Activated CD8-positive, alpha-beta T cell treated with anti-CD3 and anti-CD28 coated beads for 36 hours (primary cell): ENCODE data around the gene RRAD. TPM values are rescaled to one million over a fixed set of nuclear protein-coding genes. Genes with fewer than 3 reads are reported as not detected.
A peak's percentile ranks its signal among the peaks of the same experiment; 100 is the strongest.
"Not testable (repeated sequence)": the region's sequence is repeated elsewhere in the genome, so short reads cannot be mapped to it uniquely, and the experiment has no call there.

Experiments
- ATAC-seq: fragments of 200-7000 bp; cut with Tn5 transposase; one replicate; pipeline ENCODE4 v1.10.0; 2021; ENCODE audit warnings: mild to moderate bottlenecking, moderate library complexity
- CTCF ChIA-PET: fragments of 350-600 bp; sonication (Branson Sonifier 250); formaldehyde crosslinking; loops from one replicate; lab custom pipeline; 2021; ENCODE audit warnings: antibody characterized with exemption; lab: Charles Lee
- POLR2A ChIA-PET: fragments of 350-600 bp; sonication (Branson Sonifier 250); formaldehyde crosslinking; loops from one replicate; lab custom pipeline; 2021; ENCODE audit warnings: antibody characterized with exemption; lab: Charles Lee
- DNase-seq: peaks from one replicate; pipeline ENCODE4 v3.0.0-alpha.2; 2020
- H3K27ac Mint-ChIP-seq: one replicate; pipeline ENCODE4 v1.8.0; 2021; ENCODE audit warnings: mild to moderate bottlenecking, mixed read lengths
- H3K27me3 Mint-ChIP-seq: one replicate; pipeline ENCODE4 v1.8.0; 2021; ENCODE audit warnings: mixed read lengths
- H3K36me3 Mint-ChIP-seq: one replicate; pipeline ENCODE4 v1.8.0; 2021; ENCODE audit warnings: low read depth, mixed read lengths
- H3K4me1 Mint-ChIP-seq: one replicate; pipeline ENCODE4 v1.8.0; 2021; ENCODE audit warnings: low read depth, mixed read lengths
- H3K4me3 Mint-ChIP-seq: one replicate; pipeline ENCODE4 v1.8.0; 2021; ENCODE audit warnings: mild to moderate bottlenecking, moderate library complexity, mixed read lengths
- H3K9me3 Mint-ChIP-seq: one replicate; pipeline ENCODE4 v1.8.0; 2021; ENCODE audit warnings: mixed read lengths
- CTCF ChIP-seq: fragments of 200-600 bp; IDR thresholded peaks from one replicate; pipeline ENCODE4 v1.8.0; 2022; ENCODE audit warnings: antibody characterized with exemption, mild to moderate bottlenecking
- intact Hi-C: fragments of 100-400 bp; cut with micrococcal nuclease; formaldehyde crosslinking; loops from one replicate; pipeline ENCODE4 v1.10.0; 2022
- total RNA-seq, 2 experiments: library from RNA; stranded (reverse); gene quantifications; one replicate each; pipeline ENCODE4 v1.2.3, GENCODE V29; 2021

The RRAD gene
- total RNA-seq, 2 experiments from 2014 or later: 0.61 to 1.1 TPM

DNA sequence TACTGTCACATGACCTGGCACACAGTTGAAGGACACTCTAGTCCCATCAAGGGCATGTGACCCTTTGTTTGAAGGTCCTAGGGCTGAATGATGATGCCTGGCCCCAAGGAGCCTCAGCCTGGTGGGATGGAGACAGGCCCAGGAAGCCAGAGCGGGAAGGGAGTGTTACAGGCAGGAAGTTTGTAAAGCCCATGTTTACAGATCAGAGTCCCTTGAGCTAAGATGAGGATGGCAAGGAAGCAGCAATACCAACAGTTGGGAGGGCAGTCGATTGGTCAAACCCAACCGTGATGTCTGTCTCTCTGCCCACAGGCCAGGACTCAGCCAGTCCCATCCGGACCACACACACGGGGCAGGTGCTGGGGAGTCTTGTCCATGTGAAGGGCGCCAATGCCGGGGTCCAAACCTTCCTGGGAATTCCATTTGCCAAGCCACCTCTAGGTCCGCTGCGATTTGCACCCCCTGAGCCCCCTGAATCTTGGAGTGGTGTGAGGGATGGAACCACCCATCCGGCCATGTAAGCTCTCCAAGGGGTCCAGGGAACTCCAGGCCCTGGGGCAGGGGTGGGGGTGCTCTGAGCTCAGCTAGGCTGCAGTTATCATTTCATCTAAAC lies 12.5 kb upstream of the RRAD start:
- POLR2A ChIA-PET: interaction anchor here (0.6 kb wide), 1 partner anchor 355 kb away, joined by 3 read pairs; no protein-coding TSS in a partner anchor
- CTCF ChIA-PET: interaction anchor here (1.5 to 1.9 kb wide), 2 partner anchors 9 to 10 kb away, joined by 4 to 6 read pairs; no protein-coding TSS in a partner anchor
- ATAC-seq (no peak), DNase-seq (no peak)
- H3K36me3 Mint-ChIP-seq: peaks cover 46% of the 10 kb centered on the region
- H3K27ac Mint-ChIP-seq: peak overlapping the region; percentile 14
- peaks cover 36% of the 10 kb centered on the region for H3K4me1 Mint-ChIP-seq
- H3K27me3 Mint-ChIP-seq: no peaks in the 10 kb centered on the region
- intact Hi-C loops: no loop called here
- no peaks in the 10 kb centered on the region for H3K9me3 Mint-ChIP-seq
- TF ChIP-seq CTCF: no peak
- H3K4me3 Mint-ChIP-seq: no peak overlapping the region

GRCh38 chr16:66936889-66937554 lies 11.7 kb upstream of the RRAD start:
- Mint-ChIP-seq H3K4me3 (peak overlapping the region; percentile 99), H3K27me3 (no peaks in the 10 kb centered on the region), H3K4me1 (peaks cover 44% of the 10 kb centered on the region), H3K27ac (peak overlapping the region; percentile 41), H3K36me3 (peaks cover 48% of the 10 kb centered on the region), H3K9me3 (no peaks in the 10 kb centered on the region)
- CTCF ChIA-PET: interaction anchor here (0.8 to 1.9 kb wide), 4 partner anchors 8 to 218 kb away, joined by 3 to 6 read pairs (median 4); no protein-coding TSS in a partner anchor
- intact Hi-C loops: no loop called here
- POLR2A ChIA-PET: no interaction called here
- DNase-seq (no peak), ATAC-seq (no peak)
- no peak for TF ChIP-seq CTCF

- CTCF ChIA-PET: interaction anchor here (0.8 to 1.9 kb wide), 4 partner anchors 8 to 219 kb away, joined by 3 to 6 read pairs (median 4); no protein-coding TSS in a partner anchor
- no peak for DNase-seq
- POLR2A ChIA-PET: no interaction called here
- no peaks in the 10 kb centered on the region for H3K27me3 Mint-ChIP-seq
- TF ChIP-seq CTCF: no peak
- H3K27ac Mint-ChIP-seq: peak overlapping the region; percentile 41
- H3K4me1 Mint-ChIP-seq: peaks cover 47% of the 10 kb centered on the region
- H3K4me3 Mint-ChIP-seq: peak overlapping the region; percentile 99
- intact Hi-C loops: no loop called here
- ATAC-seq: no peak
- H3K36me3 Mint-ChIP-seq: peaks cover 48% of the 10 kb centered on the region
- H3K9me3 Mint-ChIP-seq: no peaks in the 10 kb centered on the region
Measured at GRCh38 chr16:66936462-66936861, 11.1 kb upstream of the RRAD start.

DNA sequence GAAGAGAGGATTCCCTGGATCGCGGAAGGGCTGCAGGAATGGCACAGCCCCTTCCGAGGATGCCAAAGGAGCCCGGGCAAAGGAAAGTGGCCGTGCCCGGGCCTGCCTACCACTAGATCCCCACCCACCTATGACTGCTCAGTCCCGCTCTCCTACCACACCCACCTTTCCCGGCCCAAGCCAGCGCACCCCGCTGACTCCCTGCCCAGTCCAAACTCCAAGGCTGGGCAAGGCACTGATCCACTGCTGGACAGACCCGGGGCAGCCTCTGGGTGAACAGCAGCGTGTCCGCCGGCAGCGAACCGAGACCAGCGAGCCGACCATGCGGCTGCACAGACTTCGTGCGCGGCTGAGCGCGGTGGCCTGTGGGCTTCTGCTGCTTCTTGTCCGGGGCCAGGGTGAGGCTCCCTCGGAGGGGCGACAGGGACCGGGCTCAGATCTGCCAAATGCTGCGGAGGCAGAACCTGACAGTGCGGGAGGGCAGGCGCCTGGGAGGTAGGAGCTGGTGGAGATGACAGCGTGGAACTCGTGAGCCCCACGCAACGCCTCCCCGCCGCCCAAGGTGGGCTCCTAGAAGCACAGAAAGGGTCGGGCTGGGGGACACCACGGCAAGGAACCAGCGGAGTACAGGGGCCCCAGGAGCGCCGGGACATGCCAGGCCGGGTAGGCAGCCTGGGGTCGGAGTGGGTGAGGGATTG lies 10.1 kb upstream of the RRAD start, which contains the start of gene CES2:
TSS of gene CES2 (plus strand) at position 203 of the 698 bp plus-strand sequence. CDS start at position 323, 120 bp downstream.
- POLR2A ChIA-PET: interaction anchor here (0.7 kb wide), 1 partner anchor 31 kb away, joined by 3 read pairs; no protein-coding TSS in a partner anchor
- no peak for TF ChIP-seq CTCF
- intact Hi-C loops: no loop called here
- peak within 1 kb of the TSS; percentile 99 for H3K4me3 Mint-ChIP-seq
- ATAC-seq (no peak), DNase-seq (no peak)
- no peaks in the 10 kb centered on the region for H3K9me3 Mint-ChIP-seq
- CTCF ChIA-PET: no interaction called here
- H3K27me3 Mint-ChIP-seq: no peaks in the 10 kb centered on the region
- H3K4me1 Mint-ChIP-seq: peaks cover 47% of the 10 kb centered on the region
- peak within 1 kb of the TSS; percentile 98 for H3K27ac Mint-ChIP-seq
- peaks cover 48% of the 10 kb centered on the region for H3K36me3 Mint-ChIP-seq

DNA sequence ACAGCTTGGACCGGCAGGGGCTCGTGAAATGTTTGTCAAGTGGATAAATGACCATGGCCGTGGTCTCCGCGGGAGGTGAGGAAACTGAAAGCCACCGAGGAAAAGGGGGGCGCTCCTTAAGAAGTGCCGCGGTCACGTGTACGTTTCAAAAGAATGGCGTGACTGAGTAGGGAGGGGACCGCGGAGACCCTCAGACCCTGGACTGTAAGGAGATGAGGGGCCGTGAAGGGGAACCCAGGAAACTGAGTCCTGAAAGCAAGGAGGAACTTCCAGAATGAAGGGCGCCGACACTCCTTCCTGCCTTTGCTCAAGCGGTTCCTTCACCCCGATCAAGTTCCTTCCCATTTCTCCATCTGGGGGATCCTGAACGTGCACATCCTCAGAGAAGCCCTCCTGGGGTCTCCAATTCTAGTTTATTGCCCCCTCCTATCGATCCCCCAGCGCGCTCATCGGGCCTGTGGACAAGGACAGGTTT lies 9.5 kb upstream of the RRAD start:
- H3K4me1 Mint-ChIP-seq: peaks cover 47% of the 10 kb centered on the region
- DNase-seq, H3K9me3 Mint-ChIP-seq, ATAC-seq, H3K27me3 Mint-ChIP-seq, CTCF ChIA-PET: not testable (repeated sequence)
- peaks cover 48% of the 10 kb centered on the region for H3K36me3 Mint-ChIP-seq
- intact Hi-C loops: loop anchor here (5.0 kb wide), 1 partner anchor 58 kb away; no protein-coding TSS in a partner anchor
- peak overlapping the region; percentile 99 for H3K4me3 Mint-ChIP-seq
- peak overlapping the region; percentile 98 for H3K27ac Mint-ChIP-seq
- POLR2A ChIA-PET: interaction anchor here (0.7 to 1.8 kb wide), 7 partner anchors 16 to 78 kb away, joined by 3 to 5 read pairs (median 3); no protein-coding TSS in a partner anchor
